Stomach (tissue), 4 donors: ENCODE data around the gene HCK.

Source experiments
- CTCF ChIP-seq, 7 experiments: fragments of 450-650 bp in 4 of 7; fragments of 200-600 bp in 3 of 7; sonication (generic) in 3 of 7; IDR thresholded peaks; one replicate each; pipeline ENCODE4 v1.5.1; 2016 to 2019; ENCODE audit warnings: antibody characterized with exemption in 7 of 7, control low read depth in 2 of 7, mild to moderate bottlenecking in 1 of 7
- EP300 ChIP-seq: sonication (generic); formaldehyde crosslinking; IDR thresholded peaks from one replicate; pipeline ENCODE4 v1.6.1; 2017; ENCODE audit warnings: antibody characterized with exemption
- POLR2A ChIP-seq, 4 donors: fragments of 450-650 bp; IDR thresholded peaks; one replicate each; pipeline ENCODE4 v1.6.1; 2016; ENCODE audit warnings: antibody characterized with exemption in 4 of 4, control low read depth in 2 of 4, mild to moderate bottlenecking in 1 of 4, moderate library complexity in 1 of 4

GRCh38 chr20:32051720-32052089 is 337 bp upstream of the HCK start:
- TF ChIP-seq EP300 (no peak), CTCF (IDR thresholded peaks at IDR 0.05) (no peak), POLR2A (IDR thresholded peaks at IDR 0.05) (no peak)
